Right lobe of liver (tissue), 6 donors: ENCODE measurements around the gene PRKN. TPM values are rescaled to one million over a fixed set of nuclear protein-coding genes. Genes with fewer than 3 reads are reported as not detected.

Experiments
- ATAC-seq, 4 donors: fragments of 200-7000 bp; cut with Tn5 transposase; one replicate each; pipeline ENCODE4 v1.9.1; 2020; ENCODE audit warnings: mild to moderate bottlenecking in 4 of 4, moderate library complexity in 4 of 4
- DNase-seq, 3 donors: peaks; one replicate each; pipeline ENCODE4 v3.0.0-alpha.2; 2020
- H3K27ac ChIP-seq, 3 donors: fragments of 200-600 bp; one replicate each; pipeline ENCODE4 v1.8.0; 2022
- H3K27me3 ChIP-seq, 2 donors: fragments of 200-600 bp; one replicate each; pipeline ENCODE4 v1.8.0; 2022
- H3K36me3 ChIP-seq, 4 donors: fragments of 200-600 bp; sonication (generic) in 1 of 4; one replicate each; pipeline versions ENCODE4 v1.5.1 to v1.8.0; 2017 to 2022; ENCODE audit warnings: control low read depth in 1 of 4
- H3K4me1 ChIP-seq, 4 donors: fragments of 200-600 bp; sonication (generic) in 1 of 4; one replicate each; pipeline versions ENCODE4 v1.5.1 to v1.8.0; 2017 to 2022; ENCODE audit warnings: control low read depth in 1 of 4
- H3K4me3 ChIP-seq, 3 donors: fragments of 200-600 bp; one replicate each; pipeline ENCODE4 v1.8.0; 2022
- H3K9me3 ChIP-seq, 4 donors: fragments of 200-600 bp; sonication (generic) in 1 of 4; one replicate each; pipeline versions ENCODE4 v1.5.1 to v1.8.0; 2017 to 2022; ENCODE audit warnings: control low read depth in 1 of 4
- CTCF ChIP-seq, 4 donors: fragments of 200-600 bp in 3 of 4; fragments of 450-650 bp in 1 of 4; IDR thresholded peaks; one replicate each; pipeline versions ENCODE4 v1.5.1 to v1.8.0; 2016 to 2022; ENCODE audit warnings: antibody characterized with exemption in 4 of 4, mild to moderate bottlenecking in 2 of 4
- POLR2A ChIP-seq: fragments of 450-650 bp; IDR thresholded peaks from one replicate; pipeline ENCODE4 v1.6.1; 2017; ENCODE audit warnings: antibody characterized with exemption, mild to moderate bottlenecking
- WGBS: methylation state at CpG from one replicate; pipeline ENCODE4 v1.1.6; 2018; ENCODE audit warnings: low coverage, low lambda C conversion rate; ENCODE audit not compliant: insufficient coverage; ENCODE audit errors: missing lambda C conversion rate; 5-methylcytosine and 5-hydroxymethylcytosine counted together
- intact Hi-C, 2 donors: fragments of 100-400 bp; cut with DNase I; formaldehyde crosslinking; loops; one replicate each; pipeline versions ENCODE4 v1.11.2 to v1.14.1; 2022
- total RNA-seq, 6 experiments: library from RNA; depleted of rRNA in 2 of 6; stranded (reverse); fragments of >200 nt in 2 of 6; fragmentation: NEBNext Ultra II Directional in 3 of 6; extraction: Animal tissue kit (Norgen Biotek cat#: 25700) in 3 of 6; gene quantifications; one replicate each; pipeline versions ENCODE4 v1.1.0 to v1.2.4, GENCODE V29; 2016 to 2023
- donor health status: DM: no; HTN: yes; CAD: no.
- donor health status: DM: no; HTN: no; CAD: no.
- donor health status: DM: no; HTN: no; CAD: no.
- donor health status: DM: no; HTN: yes; CAD: no.
- donor health status: DM: no; HTN: yes; CAD: no.

PRKN gene
- total RNA-seq, 6 experiments from 2014 or later, result 1.1 to 3.7 (median 2.2) TPM

- H3K9me3 ChIP-seq, result no peaks in the 10 kb centered on the region
Observed at GRCh38 chr6:162605881-162606280, 121.7 kb downstream of the PRKN start.

DNA sequence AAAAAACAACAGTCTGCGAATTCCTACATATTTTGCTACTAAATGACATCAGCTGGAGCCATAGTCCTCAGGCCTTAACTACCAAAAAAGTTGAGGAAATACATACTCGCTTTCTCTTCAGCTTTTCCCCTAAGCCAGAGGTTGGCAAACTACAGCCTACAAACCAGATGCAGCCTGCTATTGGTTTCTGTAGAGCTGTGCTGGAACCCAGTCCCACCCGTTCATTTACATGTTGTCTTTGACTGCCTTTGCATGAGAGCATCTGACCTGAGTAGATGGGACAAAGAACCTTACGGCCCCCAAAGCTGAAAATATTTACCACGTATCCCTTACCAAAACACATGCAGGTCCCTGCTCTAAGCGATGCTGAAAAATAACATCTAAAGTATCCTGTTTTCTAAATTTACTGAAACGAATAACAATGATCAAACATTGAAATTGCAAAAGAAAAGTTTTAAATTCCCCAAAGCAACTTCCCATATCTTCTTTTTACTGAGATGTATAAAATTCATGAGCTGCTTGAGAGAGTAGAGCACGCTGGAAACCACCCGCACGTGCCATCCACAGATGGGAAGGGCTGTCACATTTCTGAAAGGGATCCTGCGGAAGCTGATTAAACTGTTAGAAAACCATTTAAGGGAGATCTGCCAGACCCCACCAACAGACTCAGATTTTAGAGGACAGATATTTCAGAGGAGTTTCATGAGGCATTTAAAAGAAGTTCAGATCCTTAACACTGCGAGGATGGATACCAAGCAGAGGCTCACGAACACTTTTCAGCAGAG lies 124.1 kb downstream of the PRKN start:
- no peaks in the 10 kb centered on the region for H3K4me1 ChIP-seq
- H3K4me3 ChIP-seq, result no peak overlapping the region
- DNase-seq (no peak), ATAC-seq (no peak)
- TF ChIP-seq POLR2A (no peak), CTCF (IDR thresholded peaks at IDR 0.05) (no peak)
- no peaks in the 10 kb centered on the region for H3K9me3 ChIP-seq
- intact Hi-C loops, result no loop called here
- H3K36me3 ChIP-seq, result no peaks in the 10 kb centered on the region
- H3K27me3 ChIP-seq, result no peaks in the 10 kb centered on the region
- H3K27ac ChIP-seq, result no peak overlapping the region
- 84% methylated on average over 11 of the region's 13 CpGs for WGBS

More at GRCh38 chr6:162605881-162606280, 121.7 kb downstream of the PRKN start:
- 74% methylated on average over 1 of the region's 1 CpG for WGBS
- DNase-seq, result no peak
- Histone ChIP-seq H3K27me3 (no peaks in the 10 kb centered on the region), H3K4me1 (no peaks in the 10 kb centered on the region), H3K36me3 (no peaks in the 10 kb centered on the region), H3K4me3 (no peak overlapping the region), H3K27ac (no peak overlapping the region)
- no peak for ATAC-seq
- intact Hi-C loops, result no loop called here
- no peak for TF ChIP-seq CTCF (IDR thresholded peaks at IDR 0.05)
- TF ChIP-seq POLR2A, result no peak

- intact Hi-C loops, result no loop called here
- ATAC-seq (no peak), DNase-seq (no peak)
- Histone ChIP-seq H3K4me3 (no peak overlapping the region), H3K36me3 (no peaks in the 10 kb centered on the region), H3K9me3 (no peaks in the 10 kb centered on the region), H3K4me1 (no peaks in the 10 kb centered on the region), H3K27me3 (no peaks in the 10 kb centered on the region), H3K27ac (no peak overlapping the region)
- TF ChIP-seq POLR2A (no peak), CTCF (IDR thresholded peaks at IDR 0.05) (no peak)
- WGBS, result 88% methylated on average over 4 of the region's 6 CpGs
Observed at GRCh38 chr6:162602759-162603158, 124.8 kb downstream of the PRKN start.

GRCh38 chr6:162596676-162597075 lies 130.9 kb downstream of the PRKN start:
- intact Hi-C loops, result no loop called here
- ATAC-seq, result no peak
- WGBS, result 97% methylated on average over 5 of the region's 5 CpGs

More at GRCh38 chr6:162596676-162597075, 130.9 kb downstream of the PRKN start:
- Histone ChIP-seq H3K36me3 (no peaks in the 10 kb centered on the region), H3K4me1 (no peaks in the 10 kb centered on the region), H3K9me3 (no peaks in the 10 kb centered on the region), H3K27me3 (no peaks in the 10 kb centered on the region), H3K4me3 (no peak overlapping the region), H3K27ac (no peak overlapping the region)
- no peak for DNase-seq
- TF ChIP-seq POLR2A (no peak), CTCF (IDR thresholded peaks at IDR 0.05) (no peak)
